Stimulated activated CD4-positive, alpha-beta T cell treated with anti-CD3 and anti-CD28 coated beads, Interleukin-1b, Interleukin-23, amount 100 ng/mL, for 24 hours (primary cell): ENCODE measurements around the gene LIF.
A peak's percentile ranks its signal among the peaks of the same experiment; 100 is the strongest.
"Not testable (repeated sequence)": the region's sequence is repeated elsewhere in the genome, so short reads cannot be mapped to it uniquely, and the experiment has no call there.

Experiments used
- DNase-seq, 4 experiments: peaks; one replicate each; pipeline ENCODE4 v3.0.0-alpha.2; 2020; ENCODE audit warnings: low read depth in 4 of 4, low spot score in 1 of 4

Gene LIF

GRCh38 chr22:30210235-30210909 lies 36.2 kb downstream of the LIF start:
- no peak for DNase-seq

GRCh38 chr22:30209642-30210041 lies 36.9 kb downstream of the LIF start:
- DNase-seq = no peak

GRCh38 chr22:30208631-30209603 lies 37.6 kb downstream of the LIF start:
- no peak for DNase-seq

- no peak for DNase-seq
Observed at GRCh38 chr22:30206944-30207343, 39.6 kb downstream of the LIF start.

- no peak for DNase-seq
Observed at GRCh38 chr22:30205281-30206115, 41.1 kb downstream of the LIF start.

- no peak for DNase-seq
Observed at GRCh38 chr22:30204742-30205111, 41.8 kb downstream of the LIF start.

GRCh38 chr22:30204015-30204741 lies 42.4 kb downstream of the LIF start:
- no peak for DNase-seq

GRCh38 chr22:30202531-30203006 lies 44.0 kb downstream of the LIF start:
- no peak for DNase-seq

- DNase-seq = no peak
Observed at GRCh38 chr22:30201945-30202344, 44.6 kb downstream of the LIF start.

GRCh38 chr22:30200905-30201304 lies 45.7 kb downstream of the LIF start:
- DNase-seq = not testable (repeated sequence)

- DNase-seq = no peak
Observed at GRCh38 chr22:30198921-30199320, 47.6 kb downstream of the LIF start.

GRCh38 chr22:30198152-30198825 lies 48.3 kb downstream of the LIF start:
- no peak for DNase-seq

GRCh38 chr22:30197389-30197788 lies 49.2 kb downstream of the LIF start:
- DNase-seq = no peak

- no peak for DNase-seq
Observed at GRCh38 chr22:30196880-30197336, 49.7 kb downstream of the LIF start.

- peak in 3 of 4 experiments; percentile 14 to 46 (median 21) for DNase-seq
Observed at GRCh38 chr22:30196141-30196879, 50.2 kb downstream of the LIF start.

GRCh38 chr22:30195245-30196140 lies 51.1 kb downstream of the LIF start:
- no peak for DNase-seq

- DNase-seq = no peak
Observed at GRCh38 chr22:30193031-30193775, 53.4 kb downstream of the LIF start.

- DNase-seq = no peak
Observed at GRCh38 chr22:30192427-30192826, 54.1 kb downstream of the LIF start.
